AG08396 (cell line): ENCODE measurements around the gene LIFR.

Experiments used
- DNase-seq: peaks from one replicate; pipeline ENCODE4 v3.0.0; 2012; ENCODE audit warnings: low spot score, mixed read lengths

LIFR gene

DNA sequence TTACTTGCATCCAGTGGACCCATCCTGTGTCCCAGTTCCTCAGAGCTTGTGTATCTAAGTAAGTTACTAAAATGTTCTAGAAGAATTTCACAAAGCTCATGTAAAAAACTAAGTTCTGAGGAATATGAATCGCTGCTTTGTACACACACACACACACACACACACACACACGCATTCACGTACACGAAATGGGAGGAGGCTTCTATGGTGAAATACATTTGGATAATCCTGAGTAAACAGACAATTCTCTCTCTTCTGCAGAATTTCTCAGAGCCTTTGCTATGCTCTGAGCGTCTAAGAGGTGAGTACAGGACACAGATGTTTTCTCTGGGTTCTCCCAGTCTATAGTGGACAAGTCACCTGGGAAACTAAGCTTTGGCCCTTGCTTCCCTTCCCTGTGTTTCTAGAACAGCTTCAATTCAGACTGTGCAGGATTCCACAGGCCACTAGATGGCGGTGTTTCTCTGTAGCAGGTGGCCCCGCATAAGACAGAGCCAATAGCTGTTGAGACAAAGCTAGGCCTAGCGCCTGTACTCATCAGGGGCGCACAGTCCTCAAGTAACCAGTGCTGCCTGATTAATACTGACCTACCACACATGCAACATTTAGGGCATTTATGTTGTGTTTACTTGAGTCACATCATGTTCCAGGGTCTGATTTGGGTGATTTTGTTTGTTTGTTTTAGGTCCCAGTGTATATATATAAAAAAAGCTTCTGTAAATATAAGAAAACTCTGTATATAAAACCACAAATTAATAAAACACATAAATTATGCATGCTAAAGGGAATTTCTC, 114.8 kb downstream of the LIFR start:
- peak; percentile 83 for DNase-seq

DNA sequence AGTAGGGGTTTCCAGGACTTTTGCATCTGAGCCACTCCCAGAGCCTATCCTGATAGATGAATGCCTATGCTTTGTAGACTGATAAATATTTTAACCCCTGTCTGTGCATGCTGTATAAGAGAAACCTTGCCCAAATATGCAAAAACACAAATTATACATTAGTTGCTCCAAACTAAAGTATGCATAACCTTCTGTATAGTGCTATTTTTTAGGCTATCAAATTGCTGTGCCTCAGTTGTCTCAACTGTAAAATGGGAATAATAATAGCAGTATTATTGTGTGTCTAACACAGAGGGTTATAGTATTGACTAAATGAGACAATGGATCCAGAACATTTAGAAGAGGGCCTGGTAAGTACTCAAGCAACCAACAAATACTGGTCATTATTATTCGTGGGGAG, 117.7 kb downstream of the LIFR start:
- no peak for DNase-seq

DNA sequence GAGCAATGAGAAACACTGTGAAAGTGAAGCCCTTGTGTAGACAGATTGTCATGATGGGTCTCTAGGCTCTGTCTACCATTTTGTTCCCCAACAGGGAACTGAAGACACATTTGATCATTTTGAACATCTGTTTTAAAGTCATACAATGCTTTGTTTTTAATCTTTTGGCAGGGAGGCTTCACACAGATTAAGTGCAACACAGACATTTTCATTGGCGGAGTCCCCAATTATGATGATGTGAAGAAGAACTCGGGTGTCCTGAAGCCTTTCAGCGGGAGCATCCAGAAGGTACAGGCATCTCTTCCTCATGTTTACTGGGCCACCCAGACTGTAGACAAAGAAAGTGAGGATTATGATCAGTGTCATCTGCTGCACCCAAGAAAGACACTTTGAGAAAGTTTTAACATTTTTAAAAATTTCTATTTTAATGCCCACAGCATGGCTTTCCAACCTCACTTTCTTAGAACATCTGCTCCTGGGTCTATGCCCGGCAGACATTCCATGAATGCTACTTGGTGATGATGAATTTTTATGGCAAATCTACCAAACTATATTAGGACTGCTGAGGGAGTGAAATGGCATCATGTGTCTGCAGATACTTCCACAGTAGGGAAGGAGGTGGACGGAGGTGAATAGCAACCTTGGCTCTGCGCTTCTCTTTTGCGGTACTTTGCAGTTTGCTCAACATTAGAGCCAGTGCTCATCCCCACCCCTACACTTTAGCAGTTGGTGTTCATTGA, 121.3 kb downstream of the LIFR start:
- peak; percentile 39 for DNase-seq

DNA sequence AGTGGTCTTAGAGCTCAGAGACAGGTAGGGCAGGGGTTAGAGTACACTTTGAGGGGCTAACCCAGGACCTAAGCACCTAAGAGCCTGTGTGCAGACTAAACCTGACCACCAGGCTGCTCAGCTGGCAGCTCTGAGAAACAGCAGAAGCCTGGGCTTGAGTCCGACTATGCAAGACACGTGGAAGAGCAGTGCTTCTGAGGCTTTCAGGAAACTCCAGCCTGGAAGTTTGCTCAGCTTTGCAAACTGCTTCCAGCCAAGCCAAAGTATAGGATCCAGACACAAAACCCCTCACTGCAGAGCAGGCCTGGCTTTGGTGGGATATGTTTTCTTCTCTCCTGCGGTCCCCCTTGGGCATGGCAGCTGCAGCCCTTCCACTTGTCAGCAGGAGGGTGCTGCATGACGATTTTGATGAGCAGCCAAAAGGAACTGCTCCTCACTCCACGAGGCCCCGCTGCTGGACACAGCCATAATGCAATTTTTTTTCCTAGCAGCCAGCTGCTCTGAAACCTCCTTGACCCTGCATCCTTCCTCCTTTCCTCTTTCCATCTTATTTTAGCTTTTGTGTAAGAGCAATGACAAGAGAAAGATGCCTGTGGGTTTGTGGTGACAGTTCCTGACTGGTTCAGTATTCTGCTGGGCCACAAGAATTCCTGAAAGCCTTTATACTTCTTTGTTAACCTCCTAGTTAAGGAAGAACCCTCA, 123.1 kb downstream of the LIFR start:
- peak; percentile 58 for DNase-seq

DNA sequence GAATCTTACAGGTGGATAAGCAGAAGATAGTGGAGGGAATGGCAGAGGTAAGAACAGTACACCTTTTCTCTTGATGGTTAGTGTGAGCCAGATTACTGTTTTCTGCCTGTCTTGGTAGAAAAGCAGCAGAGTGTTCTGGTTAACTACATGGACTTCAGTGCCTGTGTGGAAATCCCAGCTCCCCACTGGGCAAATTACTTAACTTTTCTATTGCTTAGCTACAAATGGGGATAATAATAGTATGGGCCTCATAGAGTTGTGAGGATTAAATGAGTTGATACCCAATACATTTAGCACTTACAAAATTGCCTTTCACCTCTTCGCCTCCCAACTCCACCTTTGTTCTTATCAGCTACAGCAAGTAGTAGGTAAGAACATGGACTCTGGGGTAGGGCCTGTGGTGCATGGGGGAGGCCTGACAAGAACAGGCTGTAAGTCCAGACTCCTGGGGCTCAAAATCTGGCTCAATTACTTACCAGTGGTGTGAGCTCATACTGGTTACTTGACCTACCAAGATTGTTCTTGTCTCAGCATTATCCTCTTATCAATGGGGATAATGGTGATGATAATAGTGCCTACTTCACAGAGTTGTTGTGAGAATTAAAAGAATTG, 125.1 kb downstream of the LIFR start:
- DNase-seq = no peak

DNA sequence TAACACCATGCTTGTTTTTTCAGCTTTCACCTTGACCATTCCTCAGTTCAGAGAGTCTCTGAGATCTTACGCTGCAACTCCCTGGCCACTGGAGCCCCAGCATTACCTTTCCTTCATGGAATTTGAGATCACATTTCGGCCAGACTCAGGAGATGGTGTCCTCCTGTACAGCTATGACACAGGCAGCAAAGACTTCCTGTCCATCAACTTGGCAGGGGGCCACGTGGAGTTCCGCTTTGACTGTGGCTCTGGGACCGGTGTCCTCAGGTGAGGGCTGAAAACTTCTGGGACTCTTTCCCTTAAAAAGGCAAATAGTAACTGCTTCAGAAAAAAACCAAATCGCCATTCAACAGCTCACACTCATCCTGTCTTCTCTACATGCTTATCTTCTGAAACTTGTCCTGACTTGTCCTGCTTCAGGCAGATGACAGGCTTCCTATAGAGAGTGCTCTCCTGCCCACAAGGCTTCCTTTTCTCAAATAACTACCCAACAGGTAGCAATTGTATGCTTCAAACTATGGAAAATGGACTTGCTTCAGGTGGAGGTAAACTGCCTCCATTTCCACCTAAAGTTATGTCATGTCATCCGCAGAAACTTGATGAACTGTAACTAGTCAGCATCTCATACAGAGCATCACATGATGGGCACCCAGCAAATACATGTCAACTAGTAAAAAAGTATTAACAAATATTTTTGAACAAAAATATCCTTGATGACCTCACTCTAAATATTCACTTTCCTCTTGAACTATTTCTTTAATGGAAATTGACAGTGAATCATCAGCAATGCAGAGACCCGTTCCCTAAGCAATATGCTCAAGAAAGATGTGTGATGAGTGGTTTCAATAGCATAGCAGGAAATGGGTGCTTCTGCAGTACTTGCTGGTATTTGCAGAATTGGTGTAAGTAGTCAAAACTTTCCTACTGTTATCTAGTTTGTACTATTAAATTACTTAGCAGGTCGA, 129.2 kb downstream of the LIFR start:
- no peak for DNase-seq

DNA sequence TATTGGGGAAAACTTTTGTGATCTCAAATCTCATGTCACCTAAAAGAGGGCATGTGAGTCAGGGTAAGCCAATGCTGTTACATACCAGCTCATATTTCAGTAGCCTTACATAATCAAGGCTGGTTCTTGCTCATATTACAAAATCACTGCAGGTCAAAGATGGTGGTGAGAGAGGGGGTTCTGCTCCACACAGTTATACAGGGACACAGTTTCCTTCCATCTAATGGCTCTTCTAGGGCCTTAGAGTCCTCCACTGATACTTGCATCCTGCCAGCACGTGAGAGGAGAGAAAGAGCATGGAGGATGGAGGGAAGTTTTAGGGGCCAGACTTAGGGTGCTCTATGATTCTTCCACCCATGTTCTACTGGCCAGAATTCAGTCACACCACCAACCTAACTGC, 130.0 kb downstream of the LIFR start:
- DNase-seq = no peak
